HG03565 (cell line): ENCODE data around the gene SCD5.

Experiments used
- ATAC-seq: cut with Tn5 transposase; IDR thresholded peaks from one replicate; pipeline ENCODE4 v1.9.1; 2021; ENCODE audit warnings: mild to moderate bottlenecking, moderate library complexity; ENCODE audit not compliant: unreplicated experiment

The SCD5 gene

GRCh38 chr4:82739287-82740190 is 59.1 kb downstream of the SCD5 start:
- ATAC-seq: peak; percentile 99

- no peak for ATAC-seq
These were observed 61.2 kb downstream of the SCD5 start for GRCh38 chr4:82737354-82737753.

- no peak for ATAC-seq
These were observed 65.0 kb downstream of the SCD5 start for GRCh38 chr4:82733636-82734035.

- no peak for ATAC-seq
These were observed 70.3 kb downstream of the SCD5 start for GRCh38 chr4:82728301-82728700.

- ATAC-seq: no peak
These were observed 72.0 kb downstream of the SCD5 start for GRCh38 chr4:82726596-82726995.

GRCh38 chr4:82721819-82722423 is 76.7 kb downstream of the SCD5 start:
- peak; percentile 63 for ATAC-seq

GRCh38 chr4:82718162-82718940 is 80.2 kb downstream of the SCD5 start:
- no peak for ATAC-seq

- ATAC-seq: no peak
These were observed 82.6 kb downstream of the SCD5 start for GRCh38 chr4:82715731-82716617.

GRCh38 chr4:82713856-82714255 is 84.7 kb downstream of the SCD5 start:
- no peak for ATAC-seq

GRCh38 chr4:82712561-82712960 is 86.0 kb downstream of the SCD5 start:
- no peak for ATAC-seq

- ATAC-seq: no peak
These were observed 87.3 kb downstream of the SCD5 start for GRCh38 chr4:82711158-82711785.

- ATAC-seq: no peak
These were observed 88.2 kb downstream of the SCD5 start for GRCh38 chr4:82710197-82710929.

GRCh38 chr4:82708982-82709381 is 89.6 kb downstream of the SCD5 start:
- ATAC-seq: no peak

GRCh38 chr4:82706349-82707000 is 92.1 kb downstream of the SCD5 start:
- ATAC-seq: no peak

- no peak for ATAC-seq
These were observed 92.7 kb downstream of the SCD5 start for GRCh38 chr4:82705928-82706300.

GRCh38 chr4:82705169-82705927 is 93.2 kb downstream of the SCD5 start:
- ATAC-seq: no peak

- no peak for ATAC-seq
These were observed 94.4 kb downstream of the SCD5 start for GRCh38 chr4:82704156-82704555.

- ATAC-seq: no peak
These were observed 100.2 kb downstream of the SCD5 start for GRCh38 chr4:82698412-82698811.
